CD8-positive, alpha-beta memory T cell (primary cell): ENCODE data around the gene SCN4A. TPM values are rescaled to one million over a fixed set of nuclear protein-coding genes. Genes with fewer than 3 reads are reported as not detected.
"Not testable (repeated sequence)": the region's sequence is repeated elsewhere in the genome, so short reads cannot be mapped to it uniquely, and the experiment has no call there.

Experiments used
- CTCF ChIA-PET: fragments of 350-600 bp; sonication (Branson Sonifier 250); formaldehyde crosslinking; loops from one replicate; lab custom pipeline; 2021; ENCODE audit warnings: antibody characterized with exemption; lab: Charles Lee
- POLR2A ChIA-PET: fragments of 350-600 bp; sonication (Branson Sonifier 250); formaldehyde crosslinking; loops from one replicate; lab custom pipeline; 2021; ENCODE audit warnings: antibody characterized with exemption; lab: Charles Lee
- DNase-seq, 5 donors: peaks; one replicate each; pipeline versions ENCODE4 v3.0.0 to v3.0.0-alpha.2; 2020 to 2022; ENCODE audit warnings: mixed read lengths in 1 of 5
- H3K27ac ChIP-seq: one replicate; pipeline ENCODE4 v1.7.0; 2013; ENCODE audit warnings: low read depth, mild to moderate bottlenecking, low read length, moderate library complexity
- H3K27me3 ChIP-seq: 2 replicates; pipeline ENCODE4 v1.7.0; 2013; ENCODE audit warnings: low read length, mild to moderate bottlenecking; ENCODE audit not compliant: insufficient read depth, poor library complexity, severe bottlenecking
- H3K36me3 ChIP-seq: 2 replicates; pipeline ENCODE4 v1.7.0; 2013; ENCODE audit warnings: mild to moderate bottlenecking, low read length, moderate library complexity; ENCODE audit not compliant: insufficient read depth
- H3K4me1 ChIP-seq: 2 replicates; pipeline ENCODE4 v1.7.0; 2013; ENCODE audit warnings: mild to moderate bottlenecking, low read length, moderate library complexity; ENCODE audit not compliant: insufficient read depth
- H3K4me3 ChIP-seq: 2 replicates; pipeline ENCODE4 v1.7.0; 2013; ENCODE audit warnings: mild to moderate bottlenecking, low read length
- H3K9me3 ChIP-seq: 2 replicates; pipeline ENCODE4 v1.7.0; 2013; ENCODE audit warnings: mild to moderate bottlenecking, low read length
- H3K27ac Mint-ChIP-seq, 8 donors: one replicate each; pipeline ENCODE4 v1.8.0; 2020 to 2021; ENCODE audit warnings: mixed read lengths in 8 of 8, mild to moderate bottlenecking in 6 of 8, inconsistent platforms in 3 of 8, moderate library complexity in 3 of 8
- H3K27me3 Mint-ChIP-seq, 2 donors: one replicate each; pipeline ENCODE4 v1.8.0; 2020 to 2021; ENCODE audit warnings: mixed read lengths in 2 of 2, mild to moderate bottlenecking in 1 of 2, moderate library complexity in 1 of 2
- H3K36me3 Mint-ChIP-seq, 3 donors: one replicate each; pipeline ENCODE4 v1.8.0; 2020 to 2021; ENCODE audit warnings: mixed read lengths in 3 of 3, inconsistent platforms in 1 of 3, mild to moderate bottlenecking in 1 of 3
- H3K4me1 Mint-ChIP-seq, 3 donors: one replicate each; pipeline ENCODE4 v1.8.0; 2020 to 2021; ENCODE audit warnings: mixed read lengths in 3 of 3, inconsistent platforms in 1 of 3, mild to moderate bottlenecking in 1 of 3
- H3K4me3 Mint-ChIP-seq, 7 donors: one replicate each; pipeline ENCODE4 v1.8.0; 2020 to 2021; ENCODE audit warnings: mixed read lengths in 7 of 7, mild to moderate bottlenecking in 6 of 7, moderate library complexity in 4 of 7, inconsistent platforms in 2 of 7
- H3K9me3 Mint-ChIP-seq, 5 donors: one replicate each; pipeline ENCODE4 v1.8.0; 2020 to 2022; ENCODE audit warnings: mixed read lengths in 5 of 5, mild to moderate bottlenecking in 3 of 5, moderate library complexity in 2 of 5, inconsistent platforms in 1 of 5
- polyA plus RNA-seq: library from polyadenylated mRNA; unstranded; fragments of 300-500 nt; fragmentation: Illumina TruSeq; gene quantifications from one replicate; pipeline ENCODE4 v1.2.3, GENCODE V29; 2021
- total RNA-seq, 2 experiments: library from RNA; stranded (reverse); gene quantifications; one replicate each; pipeline ENCODE4 v1.2.3, GENCODE V29; 2021

Gene SCN4A
- total and polyA plus RNA-seq, 3 experiments from 2014 or later, result 0.04 TPM; not detected in 1

GRCh38 chr17:63889026-63889848, 83.5 kb downstream of the SCN4A start:
- ChIA-PET CTCF (interaction anchor here (0.7 to 3.1 kb wide), 7 partner anchors 8 to 136 kb away, joined by 3 to 11 read pairs (median 4); partner anchors contain the start of gene GH2), POLR2A (interaction anchor here (0.8 kb wide), 1 partner anchor 82 kb away, joined by 3 read pairs; no protein-coding TSS in a partner anchor)
- H3K9me3 Mint-ChIP-seq, H3K4me3 ChIP-seq, H3K9me3 ChIP-seq, H3K27ac Mint-ChIP-seq, H3K27ac ChIP-seq, H3K27me3 Mint-ChIP-seq, H3K4me1 Mint-ChIP-seq, H3K27me3 ChIP-seq, H3K4me1 ChIP-seq, H3K36me3 Mint-ChIP-seq, H3K36me3 ChIP-seq: not testable (repeated sequence)
- H3K4me3 Mint-ChIP-seq, result peak overlapping the region in 2 of 7 donors; percentile 35 to 41
- peak in 2 of 5 donors; percentile 20 to 21 for DNase-seq

Other genes starting within 250 kb of the SCN4A start
- gene STRADA, start 231.1 kb downstream of the SCN4A start, total RNA-seq, result 10 to 100 TPM; 56.7 to 57.2 TPM
- 22.8 TPM for gene STRADA, start 231.1 kb downstream of the SCN4A start, polyA plus RNA-seq
- 10 to 100 TPM; 93.0 to 94.5 TPM for gene CCDC47, start 199.3 kb downstream of the SCN4A start, total RNA-seq
- gene CCDC47, start 199.3 kb downstream of the SCN4A start, polyA plus RNA-seq, result 49.6 TPM
- gene DDX42, start 198.7 kb downstream of the SCN4A start, total RNA-seq, result 100 to 1,000 TPM; 103 to 122 TPM
- gene DDX42, start 198.7 kb downstream of the SCN4A start, polyA plus RNA-seq, result 16.9 TPM
- 100 to 1,000 TPM; 208 to 212 TPM for gene PSMC5, start 145.5 kb downstream of the SCN4A start, total RNA-seq
- 201 TPM for gene PSMC5, start 145.5 kb downstream of the SCN4A start, polyA plus RNA-seq
- 100 to 1,000 TPM in 1 of 2 experiments, 10 to 100 TPM in 1; 98.1 to 102 TPM for gene FTSJ3, start 145.3 kb downstream of the SCN4A start, total RNA-seq
- 34.8 TPM for gene FTSJ3, start 145.3 kb downstream of the SCN4A start, polyA plus RNA-seq
- gene SMARCD2, start 130.2 kb downstream of the SCN4A start, total RNA-seq, result 100 to 1,000 TPM in 1 of 2 experiments, 10 to 100 TPM in 1; 96.8 to 107 TPM
- 121 TPM for gene SMARCD2, start 130.2 kb downstream of the SCN4A start, polyA plus RNA-seq
- gene CSH2, start 99.2 kb downstream of the SCN4A start, total RNA-seq, result not detected
- not detected for gene CSH2, start 99.2 kb downstream of the SCN4A start, polyA plus RNA-seq
- not detected for gene GH2, start 91.0 kb downstream of the SCN4A start, total RNA-seq
- not detected for gene GH2, start 91.0 kb downstream of the SCN4A start, polyA plus RNA-seq
- not detected for gene CSH1, start 76.3 kb downstream of the SCN4A start, total RNA-seq
- not detected for gene CSH1, start 76.3 kb downstream of the SCN4A start, polyA plus RNA-seq
- not detected for gene CSHL1, start 61.7 kb downstream of the SCN4A start, total RNA-seq
- not detected for gene CSHL1, start 61.7 kb downstream of the SCN4A start, polyA plus RNA-seq
- gene GH1, start 54.1 kb downstream of the SCN4A start, total RNA-seq, result not detected
- gene GH1, start 54.1 kb downstream of the SCN4A start, polyA plus RNA-seq, result not detected
- gene CD79B, start 40.6 kb downstream of the SCN4A start, total RNA-seq, result 10 to 100 TPM; 18.1 to 22.2 TPM
- gene CD79B, start 40.6 kb downstream of the SCN4A start, polyA plus RNA-seq, result 36.9 TPM
- gene PRR29, start 25.4 kb upstream of the SCN4A start, total RNA-seq, result under 1 TPM; 0.24 to 0.51 TPM
- 4.1 TPM for gene PRR29, start 25.4 kb upstream of the SCN4A start, polyA plus RNA-seq
- 10 to 100 TPM; 77.4 to 80.7 TPM for gene ICAM2, start 47.7 kb upstream of the SCN4A start, total RNA-seq
- gene ICAM2, start 47.7 kb upstream of the SCN4A start, polyA plus RNA-seq, result 301 TPM
- gene ERN1, start 157.2 kb upstream of the SCN4A start, total RNA-seq, result 10 to 100 TPM; 24.7 to 25.5 TPM
- gene ERN1, start 157.2 kb upstream of the SCN4A start, polyA plus RNA-seq, result 92.1 TPM